ENCODE results near the gene NIM1K.
"Not testable (repeated sequence)": the region's sequence is repeated elsewhere in the genome, so short reads cannot be mapped to it uniquely, and the experiment has no call there.

NIM1K gene

GRCh38 chr5:43225649-43226245, 33.7 kb downstream of the NIM1K start:
- DNase-seq (ENCODE audit: insufficient read length, low spot score): no peak
- FAIRE-seq: peak; percentile 62

- DNase-seq (ENCODE audit: insufficient read length, low spot score): peak; percentile 70
Measured at GRCh38 chr5:43227655-43228054, 35.6 kb downstream of the NIM1K start.

GRCh38 chr5:43230707-43231106, 38.7 kb downstream of the NIM1K start:
- no peak for DNase-seq (ENCODE audit: insufficient read length, low spot score)
- FAIRE-seq: no peak

More at GRCh38 chr5:43227655-43228054, 35.6 kb downstream of the NIM1K start:
- FAIRE-seq: no peak

- FAIRE-seq (peak; percentile 95), DNase-seq (ENCODE audit: insufficient read length, low spot score) (no peak)
Measured at GRCh38 chr5:43231977-43232376, 40.0 kb downstream of the NIM1K start.

GRCh38 chr5:43232943-43233833, 41.2 kb downstream of the NIM1K start:
- no peak for DNase-seq (ENCODE audit: insufficient read length, low spot score)
- peak; percentile 54 for FAIRE-seq

- DNase-seq (ENCODE audit: insufficient read length, low spot score) (no peak), FAIRE-seq (no peak)
Measured at GRCh38 chr5:43233946-43234345, 41.9 kb downstream of the NIM1K start.

- FAIRE-seq (no peak), DNase-seq (ENCODE audit: insufficient read length, low spot score) (no peak)
Measured at GRCh38 chr5:43236653-43237355, 44.8 kb downstream of the NIM1K start.

GRCh38 chr5:43242196-43242595, 50.2 kb downstream of the NIM1K start:
- DNase-seq (ENCODE audit: insufficient read length, low spot score): no peak
- no peak for FAIRE-seq

GRCh38 chr5:43243270-43243669, 51.2 kb downstream of the NIM1K start:
- FAIRE-seq (no peak), DNase-seq (ENCODE audit: insufficient read length, low spot score) (no peak)

GRCh38 chr5:43244823-43245565, 53.0 kb downstream of the NIM1K start:
- FAIRE-seq: no peak
- no peak for DNase-seq (ENCODE audit: insufficient read length, low spot score)

- FAIRE-seq: no peak
- DNase-seq (ENCODE audit: insufficient read length, low spot score): no peak
Measured at GRCh38 chr5:43245724-43246385, 53.8 kb downstream of the NIM1K start.

GRCh38 chr5:43251754-43252153, 59.7 kb downstream of the NIM1K start:
- DNase-seq (ENCODE audit: insufficient read length, low spot score): no peak
- peak; percentile 16 for FAIRE-seq

GRCh38 chr5:43255704-43256103, 63.7 kb downstream of the NIM1K start:
- DNase-seq (ENCODE audit: insufficient read length, low spot score) (no peak), FAIRE-seq (no peak)

GRCh38 chr5:43256261-43256966, 64.4 kb downstream of the NIM1K start:
- DNase-seq (ENCODE audit: insufficient read length, low spot score): no peak
- peak; percentile 26 for FAIRE-seq

- DNase-seq (ENCODE audit: insufficient read length, low spot score) (no peak), FAIRE-seq (peak; percentile 70)
Measured at GRCh38 chr5:43258116-43258515, 66.1 kb downstream of the NIM1K start.

- not testable (repeated sequence) for DNase-seq (ENCODE audit: insufficient read length, low spot score); FAIRE-seq
Measured at GRCh38 chr5:43262269-43262668, 70.2 kb downstream of the NIM1K start.

GRCh38 chr5:43268188-43268820, 76.3 kb downstream of the NIM1K start:
- no peak for FAIRE-seq
- no peak for DNase-seq (ENCODE audit: insufficient read length, low spot score)

GRCh38 chr5:43270645-43271044, 78.6 kb downstream of the NIM1K start:
- no peak for DNase-seq (ENCODE audit: insufficient read length, low spot score)
- FAIRE-seq: no peak

GRCh38 chr5:43273552-43273951, 81.5 kb downstream of the NIM1K start:
- FAIRE-seq (no peak), DNase-seq (ENCODE audit: insufficient read length, low spot score) (no peak)

All from HTR-8/SVneo (cell line).